ENCODE measurements around the gene TRERF1. TPM values are rescaled to one million over a fixed set of nuclear protein-coding genes. Genes with fewer than 3 reads are reported as not detected.

Gene TRERF1
- polyA plus RNA-seq, 1 experiment = 3.5 TPM

- peaks cover 1% of the 10 kb centered on the region; the same call in 1 of the 2 replicates for H3K36me3 ChIP-seq (ENCODE audit: control insufficient read depth, insufficient read depth, low read length)
- no peaks in the 10 kb centered on the region for H3K27me3 ChIP-seq (ENCODE audit: control insufficient read depth, insufficient read depth, low read length)
- H3K4me3 ChIP-seq (ENCODE audit: low read depth, low read length) = no peak overlapping the region
- ChIA-PET POLR2A (interaction anchor here (0.6 kb wide), 1 partner anchor 704 kb away, joined by 6 read pairs; no protein-coding TSS in a partner anchor), CTCF (no interaction called here)
- no peak for TF ChIP-seq CTCF (IDR thresholded peaks at IDR 0.05; ENCODE audit: insufficient read depth, low read depth, low read length)
- DNase-seq (ENCODE audit: low read depth) = peak; percentile 74
Measured at GRCh38 chr6:42224222-42225028, 227.3 kb downstream of the TRERF1 start.

GRCh38 chr6:42222448-42222847 lies 229.3 kb downstream of the TRERF1 start:
- ChIA-PET CTCF (no interaction called here), POLR2A (no interaction called here)
- Histone ChIP-seq H3K36me3 (ENCODE audit: control insufficient read depth, insufficient read depth, low read length) (no peaks in the 10 kb centered on the region), H3K27me3 (ENCODE audit: control insufficient read depth, insufficient read depth, low read length) (no peaks in the 10 kb centered on the region), H3K4me3 (ENCODE audit: low read depth, low read length) (no peak overlapping the region)
- DNase-seq (ENCODE audit: low read depth) = no peak
- no peak for TF ChIP-seq CTCF (IDR thresholded peaks at IDR 0.05; ENCODE audit: insufficient read depth, low read depth, low read length)

- Histone ChIP-seq H3K36me3 (ENCODE audit: control insufficient read depth, insufficient read depth, low read length) (no peaks in the 10 kb centered on the region), H3K4me3 (ENCODE audit: low read depth, low read length) (no peak overlapping the region), H3K27me3 (ENCODE audit: control insufficient read depth, insufficient read depth, low read length) (no peaks in the 10 kb centered on the region)
- CTCF ChIA-PET = no interaction called here
- no peak for DNase-seq (ENCODE audit: low read depth)
- POLR2A ChIA-PET = no interaction called here
- TF ChIP-seq CTCF (IDR thresholded peaks at IDR 0.05; ENCODE audit: insufficient read depth, low read depth, low read length) = no peak
Measured at GRCh38 chr6:42221546-42221945, 230.2 kb downstream of the TRERF1 start.

GRCh38 chr6:42220807-42221206 lies 230.9 kb downstream of the TRERF1 start:
- POLR2A ChIA-PET = no interaction called here
- TF ChIP-seq CTCF (IDR thresholded peaks at IDR 0.05; ENCODE audit: insufficient read depth, low read depth, low read length) = no peak
- DNase-seq (ENCODE audit: low read depth) = no peak
- CTCF ChIA-PET = no interaction called here
- Histone ChIP-seq H3K4me3 (ENCODE audit: low read depth, low read length) (no peak overlapping the region), H3K27me3 (ENCODE audit: control insufficient read depth, insufficient read depth, low read length) (no peaks in the 10 kb centered on the region), H3K36me3 (ENCODE audit: control insufficient read depth, insufficient read depth, low read length) (no peaks in the 10 kb centered on the region)

- peak within 1 kb of the TSS; percentile 83 for H3K4me3 ChIP-seq (ENCODE audit: low read depth, low read length)
- CTCF ChIA-PET = interaction anchor here (0.6 to 4.9 kb wide), 4 partner anchors 8 to 330 kb away, joined by 3 to 49 read pairs (median 3); no protein-coding TSS in a partner anchor
Measured at GRCh38 chr6:42217519-42218367, 234.0 kb downstream of the TRERF1 start, which contains the start of gene MRPS10. TSS of gene MRPS10 (minus strand) at chr6:42217861. CDS start at chr6:42217849, 12 bp downstream.

More at GRCh38 chr6:42217519-42218367, 234.0 kb downstream of the TRERF1 start, which contains the start of gene MRPS10:
- no peaks in the 10 kb centered on the region for H3K27me3 ChIP-seq (ENCODE audit: control insufficient read depth, insufficient read depth, low read length)
- peak; percentile 57 for DNase-seq (ENCODE audit: low read depth)
- peaks cover 2% of the 10 kb centered on the region for H3K36me3 ChIP-seq (ENCODE audit: control insufficient read depth, insufficient read depth, low read length)
- POLR2A ChIA-PET = interaction anchor here (0.6 kb wide), 1 partner anchor 330 kb away, joined by 3 read pairs; no protein-coding TSS in a partner anchor
- TF ChIP-seq CTCF (IDR thresholded peaks at IDR 0.05; ENCODE audit: insufficient read depth, low read depth, low read length) = no peak
